ENCODE results near the gene ZNRF3. TPM values are rescaled to one million over a fixed set of nuclear protein-coding genes. Genes with fewer than 3 reads are reported as not detected.

The ZNRF3 gene
- total RNA-seq, 4 donors from 2014 or later, result 1.7 to 8.1 (median 4.8) TPM

DNA sequence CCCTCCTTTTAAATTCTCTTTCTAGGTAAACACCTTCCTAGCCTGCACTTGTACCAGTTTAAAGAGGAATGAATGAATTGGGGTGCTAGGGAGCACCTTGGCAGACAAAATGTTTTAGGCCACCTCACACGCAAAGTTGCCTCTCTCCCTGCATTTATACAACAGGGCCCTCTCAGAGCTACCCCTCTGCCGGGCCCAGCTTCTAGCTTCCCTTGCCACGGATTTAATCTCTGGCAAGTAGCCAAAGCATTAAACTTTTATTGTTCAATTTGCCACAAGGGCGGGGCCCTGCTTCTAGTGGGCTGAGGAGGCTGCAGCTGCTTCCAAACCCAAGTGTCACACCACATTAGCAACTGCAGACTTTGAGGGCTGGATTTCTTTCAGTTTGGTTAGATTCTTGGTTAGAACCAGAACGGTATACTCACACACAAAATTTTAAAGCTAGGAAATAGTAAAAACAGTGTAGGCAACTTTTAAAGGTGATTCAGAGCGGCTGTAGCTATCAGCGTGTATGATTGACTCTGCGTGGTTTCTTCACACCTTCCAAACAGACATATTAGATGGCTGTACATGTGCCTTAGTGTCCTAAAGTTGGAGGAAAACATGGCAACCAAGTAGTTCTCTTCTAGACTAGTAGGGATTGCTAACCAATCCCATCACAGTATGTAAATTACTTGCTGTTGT is 196.0 kb downstream of the ZNRF3 start:
- TF ChIP-seq, protein P1, sequence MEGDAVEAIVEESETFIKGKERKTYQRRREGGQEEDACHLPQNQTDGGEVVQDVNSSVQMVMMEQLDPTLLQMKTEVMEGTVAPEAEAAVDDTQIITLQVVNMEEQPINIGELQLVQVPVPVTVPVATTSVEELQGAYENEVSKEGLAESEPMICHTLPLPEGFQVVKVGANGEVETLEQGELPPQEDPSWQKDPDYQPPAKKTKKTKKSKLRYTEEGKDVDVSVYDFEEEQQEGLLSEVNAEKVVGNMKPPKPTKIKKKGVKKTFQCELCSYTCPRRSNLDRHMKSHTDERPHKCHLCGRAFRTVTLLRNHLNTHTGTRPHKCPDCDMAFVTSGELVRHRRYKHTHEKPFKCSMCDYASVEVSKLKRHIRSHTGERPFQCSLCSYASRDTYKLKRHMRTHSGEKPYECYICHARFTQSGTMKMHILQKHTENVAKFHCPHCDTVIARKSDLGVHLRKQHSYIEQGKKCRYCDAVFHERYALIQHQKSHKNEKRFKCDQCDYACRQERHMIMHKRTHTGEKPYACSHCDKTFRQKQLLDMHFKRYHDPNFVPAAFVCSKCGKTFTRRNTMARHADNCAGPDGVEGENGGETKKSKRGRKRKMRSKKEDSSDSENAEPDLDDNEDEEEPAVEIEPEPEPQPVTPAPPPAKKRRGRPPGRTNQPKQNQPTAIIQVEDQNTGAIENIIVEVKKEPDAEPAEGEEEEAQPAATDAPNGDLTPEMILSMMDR (IDR thresholded peaks at IDR 0.05; ENCODE audit: low read depth), result no peak

GRCh38 chr22:29080106-29080975 is 197.0 kb downstream of the ZNRF3 start:
- TF ChIP-seq, protein P1 (IDR thresholded peaks at IDR 0.05; ENCODE audit: low read depth), result no peak

DNA sequence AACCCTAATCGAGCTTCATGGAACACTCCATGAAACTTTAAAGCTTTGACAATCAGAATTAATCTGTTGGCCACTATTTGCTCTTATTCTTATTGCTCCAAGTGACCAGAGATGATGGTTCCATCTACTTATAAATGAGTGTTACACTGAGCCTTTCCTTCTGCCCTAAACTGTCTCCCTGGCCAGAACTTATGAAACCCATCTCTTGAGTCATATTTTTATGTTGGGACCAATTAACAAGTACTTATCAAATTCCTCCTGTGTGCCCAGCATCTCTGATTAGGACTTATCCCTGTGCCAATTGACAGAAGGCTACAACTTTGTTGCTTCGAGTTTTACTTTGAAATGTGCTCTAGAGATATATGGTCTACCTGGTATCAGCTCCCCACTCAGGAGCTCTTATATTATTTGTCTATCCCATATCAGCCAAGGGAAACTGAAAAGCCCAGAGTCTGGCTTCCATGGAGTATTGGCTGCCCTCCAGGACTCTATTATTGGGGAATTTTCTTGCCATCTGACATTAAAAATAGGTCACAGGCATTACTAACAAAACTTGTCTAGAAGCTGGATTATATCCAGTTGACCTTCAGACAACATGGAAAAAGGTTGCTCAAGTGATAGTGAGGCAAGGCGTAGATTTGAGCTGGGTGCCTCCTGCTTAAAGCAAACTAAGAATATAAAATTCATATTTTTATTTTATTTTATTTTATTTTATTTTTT is 198.3 kb downstream of the ZNRF3 start:
- TF ChIP-seq, protein P1 (IDR thresholded peaks at IDR 0.05; ENCODE audit: low read depth), result no peak

DNA sequence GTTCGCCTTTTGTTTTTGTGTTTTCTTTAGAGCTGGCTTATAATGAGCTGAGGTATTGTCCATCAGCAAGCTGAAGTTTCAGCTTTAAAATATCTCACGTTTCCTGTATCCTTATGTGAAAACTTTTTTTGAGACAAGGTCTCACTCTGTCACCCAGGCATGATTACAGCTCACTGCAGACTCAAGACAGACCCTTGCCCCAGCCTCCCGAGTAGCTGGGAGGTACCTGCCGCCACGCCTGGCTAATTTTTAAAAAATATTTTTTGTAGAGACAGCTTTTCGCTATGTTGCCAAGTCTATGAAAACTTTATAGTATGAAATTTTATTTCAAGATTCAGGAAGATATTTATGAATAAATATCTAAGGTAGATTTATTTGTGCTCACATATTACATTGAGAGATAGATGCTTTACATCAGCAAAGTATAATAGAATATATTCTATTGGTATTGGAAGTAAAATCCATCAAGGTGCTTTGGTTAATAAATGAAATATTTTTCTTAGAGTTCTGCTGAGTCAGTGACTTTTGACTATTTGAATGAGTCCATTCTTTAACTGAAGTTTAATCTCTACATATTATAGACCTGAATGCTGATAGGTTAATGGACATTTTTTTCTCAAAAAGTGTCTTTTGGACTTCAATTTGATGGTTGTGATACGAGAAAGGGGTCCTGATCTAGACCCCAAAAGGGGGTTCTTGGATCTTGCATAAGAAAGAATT is 199.6 kb downstream of the ZNRF3 start:
- TF ChIP-seq, protein P1 (IDR thresholded peaks at IDR 0.05; ENCODE audit: low read depth), result no peak

- TF ChIP-seq, protein P1 (IDR thresholded peaks at IDR 0.05; ENCODE audit: low read depth), result no peak
Measured at GRCh38 chr22:29083933-29084591, 200.7 kb downstream of the ZNRF3 start.

DNA sequence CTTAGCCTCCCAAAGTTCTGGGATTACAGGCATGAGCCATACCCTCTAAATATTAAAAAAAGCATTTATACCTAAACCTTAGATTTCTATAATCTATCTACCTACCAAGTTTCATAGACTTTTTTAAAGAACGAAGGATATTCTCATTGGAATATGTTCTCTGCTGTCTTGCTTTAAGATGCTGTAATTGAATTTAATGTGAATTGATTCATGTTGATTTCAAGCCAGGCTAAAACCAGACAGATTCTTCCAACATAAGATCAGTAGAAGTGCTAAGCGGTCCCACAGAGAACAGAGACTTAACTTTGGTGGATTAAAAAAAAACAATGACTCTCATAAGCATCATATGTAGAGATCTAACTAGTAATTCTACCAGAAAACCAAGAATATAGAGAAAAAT is 203.6 kb downstream of the ZNRF3 start:
- TF ChIP-seq, protein P1 (IDR thresholded peaks at IDR 0.05; ENCODE audit: low read depth), result no peak
